Fibroblast of pulmonary artery (primary cell): ENCODE measurements around the gene MPO.

Experiments
- DNase-seq: peaks from one replicate; pipeline ENCODE4 v3.0.0-alpha.2; 2010; ENCODE audit warnings: low read depth
- H3K4me3 ChIP-seq: replicated peaks from 2 replicates; pipeline ENCODE4 v1.5.1; 2011; ENCODE audit warnings: low read depth, mild to moderate bottlenecking, control low read depth, low read length, moderate library complexity
- TF ChIP-seq, protein P1 (sequence below): IDR thresholded peaks from 2 replicates; pipeline ENCODE4 v1.5.1; 2011; ENCODE audit warnings: mild to moderate bottlenecking, control low read depth, low read length, inconsistent platforms; ENCODE audit errors: missing control alignments

The MPO gene

DNA sequence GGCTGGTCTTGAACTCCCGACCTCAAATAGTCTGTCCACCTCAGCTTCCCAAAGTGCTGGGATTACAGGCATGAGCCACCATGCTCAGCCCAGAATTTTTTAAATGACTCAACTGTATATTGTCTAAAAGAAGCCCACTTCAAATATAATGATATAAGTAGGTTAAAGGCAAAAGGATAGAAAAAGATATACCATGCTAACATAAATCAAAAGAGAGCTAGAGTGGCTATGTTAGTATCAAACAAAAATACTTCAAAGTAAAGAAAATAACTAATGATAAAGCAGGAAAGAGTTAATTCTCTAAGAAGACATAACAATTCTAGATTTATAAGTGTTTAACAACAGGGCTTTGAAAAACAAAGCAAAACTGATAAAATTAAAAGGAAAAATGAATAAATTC is 13.3 kb upstream of the MPO start:
- H3K4me3 ChIP-seq = no peak overlapping the region
- DNase-seq = no peak
- TF ChIP-seq, protein P1, sequence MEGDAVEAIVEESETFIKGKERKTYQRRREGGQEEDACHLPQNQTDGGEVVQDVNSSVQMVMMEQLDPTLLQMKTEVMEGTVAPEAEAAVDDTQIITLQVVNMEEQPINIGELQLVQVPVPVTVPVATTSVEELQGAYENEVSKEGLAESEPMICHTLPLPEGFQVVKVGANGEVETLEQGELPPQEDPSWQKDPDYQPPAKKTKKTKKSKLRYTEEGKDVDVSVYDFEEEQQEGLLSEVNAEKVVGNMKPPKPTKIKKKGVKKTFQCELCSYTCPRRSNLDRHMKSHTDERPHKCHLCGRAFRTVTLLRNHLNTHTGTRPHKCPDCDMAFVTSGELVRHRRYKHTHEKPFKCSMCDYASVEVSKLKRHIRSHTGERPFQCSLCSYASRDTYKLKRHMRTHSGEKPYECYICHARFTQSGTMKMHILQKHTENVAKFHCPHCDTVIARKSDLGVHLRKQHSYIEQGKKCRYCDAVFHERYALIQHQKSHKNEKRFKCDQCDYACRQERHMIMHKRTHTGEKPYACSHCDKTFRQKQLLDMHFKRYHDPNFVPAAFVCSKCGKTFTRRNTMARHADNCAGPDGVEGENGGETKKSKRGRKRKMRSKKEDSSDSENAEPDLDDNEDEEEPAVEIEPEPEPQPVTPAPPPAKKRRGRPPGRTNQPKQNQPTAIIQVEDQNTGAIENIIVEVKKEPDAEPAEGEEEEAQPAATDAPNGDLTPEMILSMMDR = no peak

DNA sequence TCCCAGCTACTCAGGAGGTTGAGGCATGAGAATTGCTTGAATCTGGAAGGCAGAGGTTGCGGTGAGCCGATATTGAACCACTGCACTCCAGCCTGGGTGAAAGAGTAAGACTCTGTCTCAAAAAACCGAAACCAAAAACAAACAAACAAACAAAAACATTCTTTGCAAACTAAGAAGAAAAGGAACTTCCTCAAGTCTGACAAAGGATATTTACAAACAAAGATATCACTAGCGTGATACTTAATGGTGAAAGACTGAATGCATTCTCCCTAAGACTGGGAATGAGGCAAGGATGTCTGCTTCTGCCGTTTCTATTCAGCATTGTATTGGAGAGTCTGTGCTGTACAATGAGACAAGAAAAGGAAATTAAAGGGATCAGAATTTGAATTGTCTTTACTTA is 10.5 kb upstream of the MPO start:
- DNase-seq = no peak
- H3K4me3 ChIP-seq = no peak overlapping the region
- TF ChIP-seq, protein P1 = no peak

GRCh38 chr17:58289869-58290268 is 9.1 kb upstream of the MPO start:
- no peak overlapping the region for H3K4me3 ChIP-seq
- DNase-seq = no peak
- TF ChIP-seq, protein P1 = no peak

- TF ChIP-seq, protein P1 = no peak
Observed at GRCh38 chr17:58285422-58285810, 4.7 kb upstream of the MPO start.

DNA sequence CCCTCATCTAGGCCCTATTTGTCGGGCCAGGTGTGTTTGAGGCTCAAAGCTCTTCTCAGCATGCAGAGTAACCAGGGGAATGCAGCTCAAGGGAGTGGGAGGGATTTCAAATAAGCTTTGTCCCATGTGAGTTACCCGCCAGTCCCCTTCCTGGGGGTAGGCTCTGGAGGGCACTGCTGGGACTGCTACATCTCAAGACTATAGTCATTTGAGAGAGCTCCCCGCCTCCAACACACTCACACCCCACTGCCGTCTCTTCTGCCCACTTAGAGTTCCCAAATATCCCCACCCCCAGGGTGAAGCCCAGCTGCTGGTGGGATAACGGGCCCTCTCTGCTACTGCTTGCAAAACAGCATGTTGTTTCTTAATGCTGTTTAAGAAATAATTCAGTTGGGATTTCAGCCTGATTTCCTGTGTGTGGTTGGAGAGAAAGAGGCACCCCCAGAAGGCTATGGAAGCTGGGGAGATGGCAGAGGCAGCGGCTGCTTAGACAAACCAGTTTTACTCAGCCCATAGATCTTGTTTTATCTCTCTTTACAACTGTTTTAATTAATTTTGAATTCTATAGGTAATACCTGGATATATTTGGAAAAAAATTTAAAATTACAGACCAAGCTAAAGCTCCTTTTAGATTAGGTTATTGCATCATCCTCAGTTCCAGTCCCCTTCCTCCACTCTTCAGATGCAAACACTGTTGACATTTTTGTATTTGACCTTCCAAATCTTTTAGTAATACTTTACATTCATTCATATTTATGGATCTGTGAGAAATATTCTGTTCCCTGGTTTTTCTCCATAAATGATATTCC is 4.1 kb upstream of the MPO start:
- H3K4me3 ChIP-seq = no peak overlapping the region
- TF ChIP-seq, protein P1 = no peak
- DNase-seq = no peak

More at GRCh38 chr17:58285422-58285810, 4.7 kb upstream of the MPO start:
- H3K4me3 ChIP-seq = no peak overlapping the region
- DNase-seq = peak; percentile 11

- DNase-seq = no peak
- no peak overlapping the region for H3K4me3 ChIP-seq
- TF ChIP-seq, protein P1 = no peak
Observed at GRCh38 chr17:58283674-58284612, 3.2 kb upstream of the MPO start.
